Natural killer cell (primary cell): ENCODE results near the gene GCNT2. TPM values are rescaled to one million over a fixed set of nuclear protein-coding genes. Genes with fewer than 3 reads are reported as not detected.

Experiments
- ATAC-seq, 3 donors: fragments of 150-1000 bp in 2 of 3; fragments of 200-7000 bp in 1 of 3; cut with Tn5 transposase; 1 replicate in 1 of 3; 2 replicates in 2 of 3; pipeline ENCODE4 v1.10.0; 2021; ENCODE audit warnings: mild to moderate bottlenecking in 2 of 3, moderate library complexity in 2 of 3
- DNase-seq, 2 donors: peaks; one replicate each; pipeline versions ENCODE4 v3.0.0 to v3.0.0-alpha.2; 2013 to 2021; ENCODE audit warnings: mixed read lengths in 1 of 2
- H3K27ac ChIP-seq: one replicate; pipeline ENCODE4 v1.5.1; 2013; ENCODE audit warnings: mild to moderate bottlenecking, low read length
- H3K27me3 ChIP-seq: one replicate; pipeline ENCODE4 v1.6.1; 2013; ENCODE audit warnings: low read length; ENCODE audit not compliant: control insufficient read depth, insufficient read depth
- H3K36me3 ChIP-seq: one replicate; pipeline ENCODE4 v1.6.1; 2013; ENCODE audit warnings: low read length; ENCODE audit not compliant: control insufficient read depth, insufficient read depth
- H3K4me1 ChIP-seq: one replicate; pipeline ENCODE4 v1.6.1; 2013; ENCODE audit warnings: low read length; ENCODE audit not compliant: control insufficient read depth, insufficient read depth
- H3K4me3 ChIP-seq: one replicate; pipeline ENCODE4 v1.5.1; 2013; ENCODE audit warnings: low read length
- H3K9me3 ChIP-seq: one replicate; pipeline ENCODE4 v1.6.1; 2013; ENCODE audit warnings: low read length; ENCODE audit not compliant: control insufficient read depth, insufficient read depth
- H3K27ac Mint-ChIP-seq, 2 donors: one replicate each; pipeline ENCODE4 v1.8.0; 2022; ENCODE audit warnings: mild to moderate bottlenecking in 2 of 2, mixed read lengths in 2 of 2, moderate library complexity in 1 of 2
- H3K27me3 Mint-ChIP-seq, 2 donors: one replicate each; pipeline ENCODE4 v1.8.0; 2022; ENCODE audit warnings: low read depth in 2 of 2, mixed read lengths in 2 of 2
- H3K36me3 Mint-ChIP-seq: one replicate; pipeline ENCODE4 v1.8.0; 2022; ENCODE audit warnings: mixed read lengths
- H3K4me1 Mint-ChIP-seq, 2 donors: one replicate each; pipeline ENCODE4 v1.8.0; 2022; ENCODE audit warnings: mixed read lengths in 2 of 2
- H3K4me3 Mint-ChIP-seq: one replicate; pipeline ENCODE4 v1.8.0; 2022; ENCODE audit warnings: mild to moderate bottlenecking, moderate library complexity, mixed read lengths
- H3K9me3 Mint-ChIP-seq, 2 donors: one replicate each; pipeline ENCODE4 v1.8.0; 2022; ENCODE audit warnings: mixed read lengths in 2 of 2
- CTCF ChIP-seq: fragments of 200-600 bp; IDR thresholded peaks from one replicate; pipeline ENCODE4 v1.8.0; 2022; ENCODE audit warnings: antibody characterized with exemption
- WGBS: methylation state at CpG from one replicate; pipeline ENCODE4 v1.1.7; 2013; ENCODE audit warnings: missing lambda C conversion rate; ENCODE audit not compliant: insufficient coverage; 5-methylcytosine and 5-hydroxymethylcytosine counted together
- intact Hi-C: fragments of 100-400 bp; cut with micrococcal nuclease; formaldehyde crosslinking; loops from one replicate; pipeline ENCODE4 v1.14.2; 2022
- total RNA-seq, 4 donors: library from RNA; stranded (reverse); fragments of 120-200 nt in 1 of 4; gene quantifications; one replicate each; pipeline versions ENCODE4 v1.2.3 to v1.2.4, GENCODE V29; 2013 to 2022

GCNT2 gene
- total RNA-seq, 3 donors from 2014 or later (not counting 1 experiment from before 2014, with no cell fraction given) = 0.79 to 4.7 (median 0.80) TPM

GRCh38 chr6:10552270-10552810 lies 31.2 kb downstream of the GCNT2 start:
- no peaks in the 10 kb centered on the region for H3K4me1 Mint-ChIP-seq
- TF ChIP-seq CTCF = no peak
- H3K27me3 ChIP-seq = no peaks in the 10 kb centered on the region
- intact Hi-C loops = no loop called here
- no peak overlapping the region for H3K27ac Mint-ChIP-seq
- WGBS = 94% methylated on average over 2 of the region's 5 CpGs
- H3K4me1 ChIP-seq = no peaks in the 10 kb centered on the region
- H3K27me3 Mint-ChIP-seq = peaks cover 4 to 7% of the 10 kb centered on the region in 2 donors
- ATAC-seq (no peak), DNase-seq (no peak)
- H3K4me3 ChIP-seq = no peak overlapping the region
- H3K4me3 Mint-ChIP-seq = no peak overlapping the region
- H3K36me3 ChIP-seq = no peaks in the 10 kb centered on the region
- no peaks in the 10 kb centered on the region for H3K36me3 Mint-ChIP-seq
- no peaks in the 10 kb centered on the region for H3K9me3 Mint-ChIP-seq
- H3K9me3 ChIP-seq = no peaks in the 10 kb centered on the region
- no peak overlapping the region for H3K27ac ChIP-seq

- H3K4me3 Mint-ChIP-seq = no peak overlapping the region
- no peak for TF ChIP-seq CTCF
- Histone ChIP-seq H3K4me1 (no peaks in the 10 kb centered on the region), H3K4me3 (no peak overlapping the region), H3K27ac (no peak overlapping the region), H3K36me3 (no peaks in the 10 kb centered on the region), H3K27me3 (no peaks in the 10 kb centered on the region), H3K9me3 (no peaks in the 10 kb centered on the region)
- H3K9me3 Mint-ChIP-seq = no peaks in the 10 kb centered on the region
- ATAC-seq (no peak), DNase-seq (no peak)
- no peaks in the 10 kb centered on the region for H3K36me3 Mint-ChIP-seq
- H3K27me3 Mint-ChIP-seq = peaks cover 4 to 7% of the 10 kb centered on the region in 2 donors
- no peak overlapping the region for H3K27ac Mint-ChIP-seq
- intact Hi-C loops = no loop called here
- H3K4me1 Mint-ChIP-seq = no peaks in the 10 kb centered on the region
- WGBS = 94% methylated on average over 1 of the region's 1 CpG
These were observed 32.7 kb downstream of the GCNT2 start for GRCh38 chr6:10553871-10554270.

- H3K9me3 Mint-ChIP-seq = no peaks in the 10 kb centered on the region
- H3K27ac Mint-ChIP-seq = no peak overlapping the region
- no peaks in the 10 kb centered on the region for H3K4me1 ChIP-seq
- H3K9me3 ChIP-seq = no peaks in the 10 kb centered on the region
- H3K36me3 ChIP-seq = no peaks in the 10 kb centered on the region
- intact Hi-C loops = no loop called here
- H3K36me3 Mint-ChIP-seq = no peaks in the 10 kb centered on the region
- H3K4me3 ChIP-seq = no peak overlapping the region
- peaks cover 4 to 7% of the 10 kb centered on the region in 2 donors for H3K27me3 Mint-ChIP-seq
- ATAC-seq (no peak), DNase-seq (no peak)
- no peaks in the 10 kb centered on the region for H3K27me3 ChIP-seq
- no peak overlapping the region for H3K4me3 Mint-ChIP-seq
- WGBS = 93% methylated on average over 7 of the region's 7 CpGs
- no peak overlapping the region for H3K27ac ChIP-seq
- H3K4me1 Mint-ChIP-seq = no peaks in the 10 kb centered on the region
- no peak for TF ChIP-seq CTCF
These were observed 33.7 kb downstream of the GCNT2 start for GRCh38 chr6:10554826-10555225.
